ENCODE measurements around the gene UCN2. TPM values are rescaled to one million over a fixed set of nuclear protein-coding genes. Genes with fewer than 3 reads are reported as not detected.

UCN2 gene
- total RNA-seq, 4 donors from 2014 or later: not detected

GRCh38 chr3:48591886-48592518 lies 28.4 kb upstream of the UCN2 start:
- Histone ChIP-seq H3K4me1 (peaks cover 9 to 20% (median 15%) of the 10 kb centered on the region in 4 donors), H3K27me3 (peaks cover 15% of the 10 kb centered on the region), H3K27ac (no peak overlapping the region), H3K9me3 (no peaks in the 10 kb centered on the region), H3K36me3 (no peaks in the 10 kb centered on the region), H3K4me3 (no peak overlapping the region)
- intact Hi-C loops (cut with DNase I; ENCODE audit: low total_unique reads) (no loop called here), in situ Hi-C loops (cut with MboI; ENCODE audit: low pct_ligation_motif_present in 1 of 4, low pct_unique_long_range_greater_than_20kb in 1 of 4, low sequenced_read_pairs in 3 of 4) (no loop called here)
- WGBS, 2 donors (ENCODE audit: low coverage in 1 of 2): 89% methylated on average over 22 of the region's 22 CpGs; no CpG with 5 or more reads in 1 of the 2 donors
- no peak for DNase-seq
- no peak for TF ChIP-seq POLR2AphosphoS5 (IDR thresholded peaks at IDR 0.05)
- no peak for TF ChIP-seq CTCF (IDR thresholded peaks at IDR 0.05)
- no peak for TF ChIP-seq POLR2A (IDR thresholded peaks at IDR 0.05)
- TF ChIP-seq EP300 (IDR thresholded peaks at IDR 0.05; ENCODE audit: low read depth): no peak

GRCh38 chr3:48591436-48591835 lies 27.9 kb upstream of the UCN2 start:
- H3K4me1 ChIP-seq: peaks cover 9 to 20% (median 15%) of the 10 kb centered on the region in 4 donors
- H3K9me3 ChIP-seq: no peaks in the 10 kb centered on the region
- TF ChIP-seq EP300 (IDR thresholded peaks at IDR 0.05; ENCODE audit: low read depth) (no peak), POLR2AphosphoS5 (IDR thresholded peaks at IDR 0.05) (no peak), POLR2A (IDR thresholded peaks at IDR 0.05) (no peak), CTCF (IDR thresholded peaks at IDR 0.05) (no peak)
- WGBS, 2 donors (ENCODE audit: low coverage in 1 of 2): 90% methylated on average over 6 of the region's 14 CpGs; no CpG with 5 or more reads in 1 of the 2 donors
- H3K36me3 ChIP-seq: no peaks in the 10 kb centered on the region
- no peak overlapping the region for H3K4me3 ChIP-seq
- H3K27ac ChIP-seq: no peak overlapping the region
- no peak for DNase-seq
- in situ Hi-C loops (cut with MboI; ENCODE audit: low pct_ligation_motif_present in 1 of 4, low pct_unique_long_range_greater_than_20kb in 1 of 4, low sequenced_read_pairs in 3 of 4) (no loop called here), intact Hi-C loops (cut with DNase I; ENCODE audit: low total_unique reads) (no loop called here)
- H3K27me3 ChIP-seq: peaks cover 15% of the 10 kb centered on the region

- DNase-seq: no peak
- no peaks in the 10 kb centered on the region for H3K27me3 ChIP-seq
- intact Hi-C loops (cut with DNase I; ENCODE audit: low total_unique reads) (no loop called here), in situ Hi-C loops (cut with MboI; ENCODE audit: low pct_ligation_motif_present in 1 of 4, low pct_unique_long_range_greater_than_20kb in 1 of 4, low sequenced_read_pairs in 3 of 4) (no loop called here)
- H3K36me3 ChIP-seq: no peaks in the 10 kb centered on the region
- TF ChIP-seq EP300 (IDR thresholded peaks at IDR 0.05; ENCODE audit: low read depth) (no peak), POLR2AphosphoS5 (IDR thresholded peaks at IDR 0.05) (no peak), POLR2A (IDR thresholded peaks at IDR 0.05) (no peak), CTCF (IDR thresholded peaks at IDR 0.05) (no peak)
- H3K4me3 ChIP-seq: no peak overlapping the region
- WGBS, 2 donors (ENCODE audit: low coverage in 1 of 2): 72% methylated on average over 15 of the region's 15 CpGs; no CpG with 5 or more reads in 1 of the 2 donors
- H3K27ac ChIP-seq: no peak overlapping the region
- H3K9me3 ChIP-seq: no peaks in the 10 kb centered on the region
- H3K4me1 ChIP-seq: no peaks in the 10 kb centered on the region
Observed at GRCh38 chr3:48588230-48588629, 24.6 kb upstream of the UCN2 start.

GRCh38 chr3:48587686-48588085 lies 24.1 kb upstream of the UCN2 start:
- intact Hi-C loops (cut with DNase I; ENCODE audit: low total_unique reads): no loop called here
- Histone ChIP-seq H3K36me3 (no peaks in the 10 kb centered on the region), H3K27ac (no peak overlapping the region), H3K9me3 (no peaks in the 10 kb centered on the region), H3K27me3 (no peaks in the 10 kb centered on the region), H3K4me1 (no peaks in the 10 kb centered on the region), H3K4me3 (no peak overlapping the region)
- no peak for DNase-seq
- TF ChIP-seq POLR2AphosphoS5 (IDR thresholded peaks at IDR 0.05) (no peak), CTCF (IDR thresholded peaks at IDR 0.05) (no peak), EP300 (IDR thresholded peaks at IDR 0.05; ENCODE audit: low read depth) (no peak), POLR2A (IDR thresholded peaks at IDR 0.05) (no peak)
- WGBS, 2 donors (ENCODE audit: low coverage in 1 of 2): 79% methylated on average over 11 of the region's 11 CpGs; no CpG with 5 or more reads in 1 of the 2 donors
- in situ Hi-C loops (cut with MboI; ENCODE audit: low pct_ligation_motif_present in 1 of 4, low pct_unique_long_range_greater_than_20kb in 1 of 4, low sequenced_read_pairs in 3 of 4): no loop called here

All from transverse colon (tissue), 4 donors.